SJSA1 (cell line): ENCODE data around the gene SCN5A. TPM values are rescaled to one million over a fixed set of nuclear protein-coding genes. Genes with fewer than 3 reads are reported as not detected.

Source experiments
- DNase-seq, 2 experiments: peaks; one replicate each; pipeline ENCODE4 v3.0.0-alpha.2; 2015 to 2020; ENCODE audit warnings: low spot score in 2 of 2, low read depth in 1 of 2
- H3K27ac ChIP-seq: fragments of 250-450 bp; sonication (Bioruptor Pico); 2 replicates; pipeline ENCODE4 v1.5.1; 2020; ENCODE audit warnings: mild to moderate bottlenecking, moderate library complexity
- H3K27me3 ChIP-seq: fragments of 250-450 bp; sonication (Bioruptor Pico); replicated peaks from 2 replicates; pipeline ENCODE4 v1.5.1; 2020; ENCODE audit warnings: mild to moderate bottlenecking, moderate library complexity
- H3K36me3 ChIP-seq: fragments of 250-450 bp; sonication (Bioruptor Pico); 2 replicates; pipeline ENCODE4 v1.5.1; 2020; ENCODE audit warnings: mild to moderate bottlenecking
- H3K4me1 ChIP-seq: fragments of 250-450 bp; sonication (Bioruptor Pico); replicated peaks from 2 replicates; pipeline ENCODE4 v1.6.1; 2021; ENCODE audit warnings: mild to moderate bottlenecking
- H3K4me3 ChIP-seq: fragments of 250-450 bp; sonication (Bioruptor Pico); 2 replicates; pipeline ENCODE4 v1.5.1; 2020; ENCODE audit warnings: mild to moderate bottlenecking
- H3K9me3 ChIP-seq: fragments of 250-450 bp; sonication (Bioruptor Pico); replicated peaks from 2 replicates; pipeline ENCODE4 v1.5.1; 2020; ENCODE audit warnings: mild to moderate bottlenecking
- total RNA-seq: library from RNA; depleted of rRNA; stranded (reverse); fragments of >200 nt; shearing (Covaris generic); gene quantifications from 2 replicates; pipeline ENCODE4 v1.2.3, GENCODE V29; 2014

The SCN5A gene
- total RNA-seq, 1 experiment from 2014 or later, result 1.6 TPM

DNA sequence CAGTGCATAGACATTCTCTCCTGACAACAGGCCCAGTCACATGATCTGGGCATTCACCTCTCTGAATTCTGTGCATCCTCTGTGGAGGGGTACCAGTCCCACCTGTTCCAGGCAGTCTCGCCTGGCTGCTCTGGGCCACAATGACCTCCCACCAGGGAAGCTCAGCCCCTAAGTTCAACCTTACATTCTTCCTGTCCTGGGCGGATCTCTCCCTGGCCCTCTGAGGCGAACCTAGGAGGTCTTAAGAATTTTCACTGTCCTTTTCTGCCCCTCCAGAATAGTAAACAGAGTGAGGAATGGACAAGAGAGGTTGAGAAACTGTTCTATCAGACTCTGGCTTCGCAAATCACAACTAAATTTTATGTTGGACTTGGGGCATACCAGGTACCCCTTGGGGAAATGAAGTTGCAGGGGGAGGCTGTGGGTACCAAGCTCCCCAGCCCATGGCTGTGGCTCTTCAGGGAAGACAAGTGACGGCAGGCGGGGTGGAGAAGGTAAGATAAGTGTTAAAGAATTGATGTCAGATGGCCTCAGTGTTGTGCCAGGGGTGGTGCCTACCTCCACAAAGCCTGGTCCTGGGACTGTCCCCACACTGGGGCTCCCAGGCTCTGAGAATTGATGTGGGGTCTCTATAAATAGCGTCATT is 5.3 kb downstream of the SCN5A start:
- no peaks in the 10 kb centered on the region; the same call in 1 of the 2 replicates for H3K36me3 ChIP-seq
- H3K9me3 ChIP-seq, result no peaks in the 10 kb centered on the region
- DNase-seq, result peak in 1 of 2 experiments; percentile 22
- H3K27me3 ChIP-seq, result no peaks in the 10 kb centered on the region
- no peak overlapping the region for H3K27ac ChIP-seq
- no peak overlapping the region for H3K4me3 ChIP-seq
- H3K4me1 ChIP-seq, result peaks cover 8% of the 10 kb centered on the region

DNA sequence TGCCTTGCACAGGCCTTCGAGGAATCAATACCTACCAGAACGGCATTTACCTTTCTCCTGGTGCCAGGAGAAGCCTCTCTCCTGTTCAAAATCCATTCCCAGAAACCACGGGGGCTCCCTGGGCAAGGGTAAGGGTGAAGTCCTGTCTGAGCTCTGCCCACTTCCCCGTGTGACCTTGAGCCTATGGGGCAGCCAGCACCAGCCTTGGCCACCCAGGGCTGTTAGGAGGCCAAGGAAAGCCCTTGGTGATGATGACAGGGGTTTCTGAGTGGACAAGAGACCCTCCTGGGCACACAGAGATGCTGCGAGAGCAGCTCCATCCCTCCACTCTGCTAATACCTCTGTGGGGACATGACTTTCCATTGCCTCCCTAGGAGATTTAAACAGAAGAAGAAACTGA is 5.9 kb downstream of the SCN5A start:
- Histone ChIP-seq H3K9me3 (no peaks in the 10 kb centered on the region), H3K4me3 (no peak overlapping the region), H3K36me3 (no peaks in the 10 kb centered on the region), H3K27ac (no peak overlapping the region), H3K4me1 (peaks cover 2% of the 10 kb centered on the region), H3K27me3 (no peaks in the 10 kb centered on the region)
- no peak for DNase-seq

DNA sequence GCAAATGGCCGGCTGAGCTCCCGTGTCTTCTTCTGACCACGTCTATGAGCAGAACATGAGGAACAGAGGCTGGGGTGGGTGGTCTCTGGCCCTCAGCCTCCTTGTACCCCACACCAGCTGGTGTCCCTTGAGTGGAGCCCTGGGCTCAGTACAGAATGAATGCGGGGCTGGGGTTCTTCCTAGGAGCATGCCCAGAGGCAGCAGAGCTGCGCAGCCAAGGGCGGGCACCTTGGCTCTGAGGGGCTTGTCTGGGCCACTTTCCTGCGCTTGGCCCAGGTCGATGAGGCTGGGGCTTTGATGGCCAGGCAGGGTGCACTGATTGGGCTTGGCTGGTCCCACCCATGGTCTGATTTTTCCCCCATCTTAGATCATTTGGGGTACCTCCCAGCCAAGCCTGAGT is 6.4 kb downstream of the SCN5A start:
- Histone ChIP-seq H3K36me3 (no peaks in the 10 kb centered on the region), H3K4me3 (no peak overlapping the region), H3K27me3 (no peaks in the 10 kb centered on the region), H3K9me3 (no peaks in the 10 kb centered on the region), H3K27ac (no peak overlapping the region), H3K4me1 (no peaks in the 10 kb centered on the region; the same call in 1 of the 2 replicates)
- DNase-seq, result no peak

DNA sequence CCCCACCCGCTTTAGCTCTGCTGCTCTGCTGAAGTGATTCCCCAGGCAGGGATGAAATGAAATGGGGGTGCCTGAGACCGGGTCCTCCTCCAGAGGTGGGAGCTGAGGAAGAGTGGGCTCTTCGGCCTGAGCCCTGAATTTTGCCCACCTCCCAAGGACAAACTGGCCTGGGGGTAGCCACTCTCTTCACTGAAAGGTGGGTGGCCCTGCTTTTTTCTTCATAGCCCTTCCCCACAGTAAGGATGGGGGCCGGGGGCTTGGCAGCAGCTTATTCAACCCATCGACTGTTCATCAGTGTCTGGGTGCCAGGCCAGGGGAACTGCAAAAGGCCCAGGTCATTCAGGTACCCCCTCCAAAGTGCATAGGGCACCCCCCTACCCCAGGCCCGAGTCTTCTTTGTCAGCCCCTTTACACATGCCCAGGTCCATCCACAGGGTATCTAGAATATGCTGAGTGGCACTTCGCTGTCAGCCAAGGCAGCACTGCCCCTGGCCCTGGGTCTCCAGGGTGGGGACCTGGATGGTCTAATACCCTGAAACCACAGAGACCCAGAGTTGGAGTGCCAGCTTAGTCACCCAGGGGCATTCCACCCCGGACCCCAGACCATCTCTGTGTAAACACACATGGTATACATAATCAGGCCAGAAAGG is 7.9 kb downstream of the SCN5A start:
- Histone ChIP-seq H3K36me3 (no peaks in the 10 kb centered on the region), H3K4me1 (no peaks in the 10 kb centered on the region), H3K9me3 (no peaks in the 10 kb centered on the region), H3K27ac (no peak overlapping the region), H3K27me3 (no peaks in the 10 kb centered on the region), H3K4me3 (no peak overlapping the region)
- DNase-seq, result no peak

DNA sequence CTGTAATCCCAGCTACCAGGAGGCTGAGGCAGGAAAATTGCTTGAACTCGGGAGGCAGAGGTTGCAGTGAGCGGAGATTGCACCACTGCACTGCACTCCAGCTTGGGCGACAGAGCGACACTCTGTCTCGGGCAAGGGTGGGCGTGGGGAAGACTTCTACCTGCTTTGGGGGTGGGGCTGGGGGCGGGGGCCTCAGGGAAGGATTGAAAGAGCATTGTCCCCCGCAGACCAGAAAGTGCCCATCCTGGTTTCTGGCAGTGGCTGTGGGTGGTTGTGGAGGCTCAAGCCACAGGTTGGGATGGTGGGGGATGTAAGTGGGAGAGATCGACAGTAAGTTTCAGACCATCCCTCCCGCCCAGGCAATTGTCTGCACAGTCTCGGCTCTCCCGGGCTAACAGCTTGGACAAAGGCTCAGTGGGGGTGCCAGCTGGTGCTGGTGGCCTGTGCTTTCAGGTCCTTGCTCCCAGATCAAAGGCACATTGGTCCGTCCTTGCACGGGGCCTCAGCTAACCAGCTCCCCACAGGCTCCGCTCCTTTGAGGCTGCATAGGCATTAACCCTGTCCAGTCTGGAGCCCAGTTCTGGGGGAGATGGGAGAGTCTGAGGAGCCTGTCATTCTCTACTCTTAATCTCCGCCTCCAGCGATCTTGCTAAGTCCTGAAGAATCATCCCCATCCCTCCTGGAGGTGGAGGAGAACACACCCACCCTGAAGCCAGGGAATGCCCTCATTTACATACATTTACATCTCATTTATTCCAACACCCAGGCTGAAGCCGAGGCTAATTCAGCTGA is 8.6 kb downstream of the SCN5A start:
- Histone ChIP-seq H3K27me3 (no peaks in the 10 kb centered on the region), H3K4me3 (no peak overlapping the region), H3K4me1 (no peaks in the 10 kb centered on the region), H3K27ac (no peak overlapping the region), H3K9me3 (no peaks in the 10 kb centered on the region), H3K36me3 (no peaks in the 10 kb centered on the region)
- no peak for DNase-seq

DNA sequence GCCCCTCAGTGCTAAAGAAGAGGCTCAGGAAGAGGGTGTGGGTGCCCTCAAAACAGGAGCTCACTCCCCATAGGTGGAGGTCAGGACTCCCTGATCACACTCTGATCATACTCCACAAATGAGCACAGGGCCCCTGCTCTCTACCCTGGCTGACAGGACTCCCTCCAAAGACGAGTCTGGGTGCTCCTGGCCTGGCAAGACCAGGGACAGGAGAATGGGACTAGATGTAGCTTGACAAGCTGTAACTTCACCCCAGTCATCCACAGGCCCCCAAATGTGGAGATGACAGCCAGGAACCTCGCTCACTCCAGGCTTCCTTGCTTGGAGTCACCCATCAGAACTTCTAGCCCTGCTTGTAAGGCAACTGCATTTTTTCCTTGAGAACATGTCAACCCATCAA is 11.1 kb downstream of the SCN5A start:
- H3K9me3 ChIP-seq, result no peaks in the 10 kb centered on the region
- H3K27ac ChIP-seq, result no peak overlapping the region
- H3K36me3 ChIP-seq, result no peaks in the 10 kb centered on the region
- H3K27me3 ChIP-seq, result no peaks in the 10 kb centered on the region
- no peak for DNase-seq
- no peak overlapping the region for H3K4me3 ChIP-seq
- peaks cover 12% of the 10 kb centered on the region for H3K4me1 ChIP-seq

DNA sequence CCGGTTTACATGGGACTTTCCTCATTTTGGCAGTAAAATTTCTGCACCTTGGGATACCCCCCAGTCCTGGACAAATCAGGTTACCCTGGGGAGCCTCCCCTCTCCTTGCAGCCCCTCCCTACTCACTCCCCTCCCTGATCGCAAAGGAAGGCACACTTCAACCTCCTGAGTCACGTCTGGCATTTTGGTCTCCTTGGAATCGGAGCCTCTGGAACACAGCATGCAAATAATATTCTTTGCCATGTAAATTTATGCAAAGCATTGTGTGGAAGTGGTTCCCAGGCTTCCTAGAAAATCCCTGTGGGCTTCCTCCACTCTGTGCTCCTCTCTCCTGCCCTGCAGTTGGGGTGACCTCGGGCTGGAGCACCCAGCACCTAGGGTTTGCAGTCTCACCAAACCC is 11.6 kb downstream of the SCN5A start:
- Histone ChIP-seq H3K27me3 (no peaks in the 10 kb centered on the region), H3K4me1 (peaks cover 16% of the 10 kb centered on the region), H3K36me3 (no peaks in the 10 kb centered on the region), H3K4me3 (no peak overlapping the region), H3K9me3 (no peaks in the 10 kb centered on the region), H3K27ac (no peak overlapping the region)
- no peak for DNase-seq

DNA sequence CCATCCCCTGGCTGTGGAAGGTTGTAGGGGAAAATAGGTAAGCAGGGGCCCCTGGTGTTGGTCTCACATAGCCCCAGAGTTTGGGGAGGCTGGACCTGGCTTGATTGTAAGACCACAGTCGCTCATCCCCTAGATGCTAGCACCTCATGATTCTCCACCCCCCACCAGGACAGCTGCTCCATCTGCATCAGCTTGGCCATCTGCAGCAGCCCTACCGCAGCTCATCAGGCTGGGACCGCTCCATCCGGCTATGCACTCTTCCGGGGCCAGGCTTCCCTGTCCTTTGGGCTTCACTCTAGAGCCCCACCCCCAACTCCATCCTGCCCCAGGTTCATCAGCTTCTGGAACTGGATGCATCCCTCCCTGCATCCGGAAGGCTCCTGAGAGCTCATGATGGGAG is 12.6 kb downstream of the SCN5A start:
- Histone ChIP-seq H3K9me3 (no peaks in the 10 kb centered on the region), H3K36me3 (no peaks in the 10 kb centered on the region)
- no peak for DNase-seq

DNA sequence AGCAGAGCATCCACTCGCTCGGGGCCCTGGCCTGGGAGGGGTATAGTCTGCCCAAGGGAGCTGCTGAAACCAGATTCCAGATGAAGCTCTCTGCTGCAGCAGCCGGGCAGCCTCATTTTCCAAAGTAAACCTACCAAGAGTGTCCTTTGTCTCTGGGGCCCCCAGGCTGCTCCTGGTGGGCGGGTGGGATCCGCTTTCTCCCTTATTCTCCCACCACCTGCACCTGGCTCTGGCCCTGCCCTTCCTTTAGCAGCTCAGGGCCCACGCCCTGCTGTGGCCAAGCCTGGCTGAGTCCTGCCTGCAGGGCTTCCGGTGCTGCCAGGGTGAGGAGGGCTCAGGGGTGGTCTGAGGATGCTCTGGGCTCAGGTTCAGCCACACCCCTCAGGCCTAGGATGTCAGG is 13.0 kb downstream of the SCN5A start:
- H3K9me3 ChIP-seq, result no peaks in the 10 kb centered on the region
- no peak for DNase-seq
- no peaks in the 10 kb centered on the region for H3K36me3 ChIP-seq
- H3K27ac ChIP-seq, result no peak overlapping the region
- peaks cover 16% of the 10 kb centered on the region for H3K4me1 ChIP-seq
- H3K4me3 ChIP-seq, result no peak overlapping the region
- H3K27me3 ChIP-seq, result no peaks in the 10 kb centered on the region

More for the DNA sequence above, 12.6 kb downstream of the SCN5A start:
- H3K27ac ChIP-seq, result no peak overlapping the region
- H3K4me3 ChIP-seq, result no peak overlapping the region
- H3K27me3 ChIP-seq, result no peaks in the 10 kb centered on the region
- H3K4me1 ChIP-seq, result peaks cover 16% of the 10 kb centered on the region

DNA sequence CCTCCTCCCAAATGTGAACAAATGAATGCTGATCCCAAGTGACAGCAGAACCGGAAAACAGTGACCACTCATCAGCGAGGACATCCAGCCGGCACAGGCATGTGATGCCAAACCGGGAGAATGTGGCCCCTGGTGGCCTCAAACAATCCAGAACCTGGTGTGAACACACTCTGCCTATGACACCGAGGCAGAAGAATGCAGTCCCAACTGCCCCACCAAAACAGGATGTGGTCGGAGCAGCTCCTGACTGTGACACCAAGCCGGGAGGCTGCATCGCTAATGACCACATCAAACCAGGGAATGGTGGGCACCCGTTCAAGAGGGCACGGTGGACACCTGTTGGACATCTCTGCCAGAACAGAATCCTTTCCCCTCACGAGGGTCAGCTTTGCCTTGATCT is 15.4 kb downstream of the SCN5A start:
- peaks cover 16% of the 10 kb centered on the region for H3K4me1 ChIP-seq
- no peak overlapping the region for H3K27ac ChIP-seq
- peak; percentile 50 to 72 for DNase-seq
- no peak overlapping the region for H3K4me3 ChIP-seq
- H3K27me3 ChIP-seq, result no peaks in the 10 kb centered on the region
- no peaks in the 10 kb centered on the region for H3K9me3 ChIP-seq
- H3K36me3 ChIP-seq, result no peaks in the 10 kb centered on the region

DNA sequence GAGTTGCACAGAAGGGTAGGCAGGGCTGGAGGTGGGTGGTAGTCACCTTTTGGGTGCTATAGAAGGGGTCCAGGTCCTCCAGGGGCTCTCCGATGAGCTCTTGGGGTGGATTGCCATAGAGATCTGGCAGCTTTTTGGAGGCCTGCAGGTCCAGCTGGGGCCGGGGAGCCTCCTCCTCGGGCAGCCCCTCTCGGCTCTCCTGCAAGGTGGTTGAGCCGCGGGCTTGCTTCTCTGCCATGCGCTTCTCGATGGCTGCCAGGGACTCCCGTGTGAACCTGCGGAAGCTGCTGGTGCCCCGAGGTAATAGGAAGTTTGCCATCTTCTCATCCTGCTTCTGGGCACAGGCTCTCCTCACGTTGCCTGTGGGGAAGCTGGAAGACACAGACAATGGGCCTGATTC is 16.5 kb downstream of the SCN5A start:
- Histone ChIP-seq H3K36me3 (no peaks in the 10 kb centered on the region), H3K27ac (no peak overlapping the region), H3K27me3 (no peaks in the 10 kb centered on the region), H3K4me1 (peaks cover 16% of the 10 kb centered on the region), H3K9me3 (no peaks in the 10 kb centered on the region), H3K4me3 (no peak overlapping the region)
- no peak for DNase-seq

DNA sequence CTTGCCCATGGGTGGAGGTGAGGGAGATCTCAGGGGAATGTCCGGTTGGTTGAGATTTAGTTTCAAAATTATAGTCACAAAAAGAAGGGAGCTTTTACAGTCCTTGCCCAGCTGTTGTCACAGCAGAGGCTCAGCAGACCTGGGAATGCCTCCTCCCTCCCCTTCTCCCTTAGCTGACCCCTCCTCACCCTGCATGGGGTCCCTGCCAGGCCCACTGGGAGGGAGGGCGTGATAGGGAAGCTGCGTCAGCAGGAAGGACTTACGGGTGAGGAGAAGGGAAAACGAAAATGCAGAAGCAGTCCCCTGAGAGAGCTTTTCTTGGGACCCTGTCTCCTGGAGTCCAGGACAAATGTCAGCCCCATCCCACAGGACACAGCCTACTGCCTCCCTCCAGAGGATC is 18.9 kb downstream of the SCN5A start:
- H3K27ac ChIP-seq, result no peak overlapping the region
- no peak overlapping the region for H3K4me3 ChIP-seq
- H3K27me3 ChIP-seq, result no peaks in the 10 kb centered on the region
- no peaks in the 10 kb centered on the region for H3K9me3 ChIP-seq
- H3K4me1 ChIP-seq, result peaks cover 16% of the 10 kb centered on the region
- DNase-seq, result no peak
- H3K36me3 ChIP-seq, result no peaks in the 10 kb centered on the region

DNA sequence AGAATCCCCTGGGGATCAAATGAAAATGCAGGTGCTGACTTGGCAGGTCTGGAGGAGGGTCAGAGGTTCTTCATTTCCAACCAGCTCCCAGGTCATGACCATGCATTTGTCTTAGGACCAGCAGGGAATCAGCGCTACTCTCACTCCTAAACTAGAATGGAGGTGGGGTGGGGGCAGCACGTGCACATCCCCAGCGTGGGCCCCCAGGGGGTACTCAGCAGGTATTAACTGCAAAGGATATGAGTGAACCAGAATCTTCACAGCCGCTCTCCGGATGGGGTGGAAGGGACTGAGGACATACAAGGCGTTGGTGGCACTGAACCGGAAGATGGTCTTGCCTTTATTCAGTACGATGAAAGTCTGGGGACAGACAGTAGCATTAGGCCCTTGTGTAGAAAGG is 19.4 kb downstream of the SCN5A start:
- Histone ChIP-seq H3K36me3 (no peaks in the 10 kb centered on the region), H3K4me1 (peaks cover 16% of the 10 kb centered on the region), H3K4me3 (no peak overlapping the region), H3K9me3 (no peaks in the 10 kb centered on the region), H3K27ac (no peak overlapping the region), H3K27me3 (no peaks in the 10 kb centered on the region)
- no peak for DNase-seq

DNA sequence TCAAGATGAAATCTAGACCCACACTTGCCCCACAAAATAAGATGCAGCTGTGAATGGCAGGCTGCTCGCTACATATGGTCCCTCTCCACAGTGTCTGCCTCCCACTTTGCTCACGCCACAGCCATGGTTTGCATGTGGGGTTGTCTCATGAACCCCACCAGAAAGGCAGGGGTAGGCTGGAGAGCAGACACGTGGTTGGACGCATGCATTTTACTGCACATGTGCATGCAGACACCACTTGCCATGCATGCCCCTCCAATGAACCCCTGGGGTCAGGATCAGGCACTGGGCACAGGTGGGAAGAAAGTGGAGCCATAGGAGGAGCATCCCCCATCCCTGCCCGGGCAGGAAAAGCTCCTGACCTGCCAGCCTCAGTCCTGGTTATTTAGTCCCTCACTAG is 20.7 kb downstream of the SCN5A start:
- Histone ChIP-seq H3K4me3 (no peak overlapping the region), H3K27ac (no peak overlapping the region)

More for the DNA sequence above, 20.7 kb downstream of the SCN5A start:
- H3K36me3 ChIP-seq, result no peaks in the 10 kb centered on the region
- no peaks in the 10 kb centered on the region for H3K27me3 ChIP-seq
- no peaks in the 10 kb centered on the region for H3K9me3 ChIP-seq
- peaks cover 8% of the 10 kb centered on the region for H3K4me1 ChIP-seq
- DNase-seq, result no peak
